MV-4-11 (cell line): ENCODE data around the gene NADSYN1.
"Not testable (repeated sequence)": the region's sequence is repeated elsewhere in the genome, so short reads cannot be mapped to it uniquely, and the experiment has no call there.

Source experiments
- DNase-seq: peaks from one replicate; lab custom pipeline; 2025; lab: John Stamatoyannopoulos, UW

The NADSYN1 gene

DNA sequence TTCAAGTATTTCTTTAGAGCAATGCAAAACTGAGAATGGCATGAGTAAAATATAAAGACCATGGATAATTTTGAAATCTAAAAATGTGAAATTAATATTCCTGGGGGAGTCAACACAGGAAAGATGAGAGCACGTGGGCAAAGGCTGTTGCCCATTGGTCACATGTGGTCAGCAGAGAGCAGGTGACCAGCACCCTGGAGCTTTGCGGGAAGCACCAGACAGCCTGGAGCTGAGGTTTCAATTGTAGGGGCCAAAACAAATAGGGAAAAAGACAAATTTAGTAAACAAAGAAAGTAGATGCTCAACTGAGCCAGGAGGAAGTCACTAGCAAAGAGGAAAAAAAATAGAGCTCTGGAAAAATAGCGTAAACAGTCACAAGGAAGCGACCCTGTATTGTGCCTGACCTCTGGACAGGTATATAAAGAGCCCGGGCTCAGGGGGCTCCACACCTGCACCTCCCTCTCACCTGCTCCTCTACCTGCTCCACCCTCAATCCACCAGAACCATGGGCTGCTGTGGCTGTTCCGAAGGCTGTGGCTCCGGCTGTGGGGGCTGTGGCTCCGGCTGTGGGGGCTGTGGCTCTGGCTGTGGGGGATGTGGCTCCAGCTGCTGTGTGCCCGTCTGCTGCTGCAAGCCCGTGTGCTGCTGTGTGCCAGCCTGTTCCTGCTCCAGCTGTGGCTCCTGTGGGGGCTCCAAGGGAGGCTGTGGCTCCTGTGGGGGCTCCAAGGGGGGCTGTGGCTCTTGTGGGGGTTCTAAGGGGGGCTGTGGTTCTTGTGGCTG, 74.0 kb downstream of the NADSYN1 start, which contains the start of gene KRTAP5-7:
Gene KRTAP5-7 (plus strand): TSS at position 472 of the 780 bp plus-strand sequence. CDS start 34 bp downstream, at position 506.
- not testable (repeated sequence) for DNase-seq

GRCh38 chr11:71527576-71528210, 74.7 kb downstream of the NADSYN1 start:
- no peak for DNase-seq

DNA sequence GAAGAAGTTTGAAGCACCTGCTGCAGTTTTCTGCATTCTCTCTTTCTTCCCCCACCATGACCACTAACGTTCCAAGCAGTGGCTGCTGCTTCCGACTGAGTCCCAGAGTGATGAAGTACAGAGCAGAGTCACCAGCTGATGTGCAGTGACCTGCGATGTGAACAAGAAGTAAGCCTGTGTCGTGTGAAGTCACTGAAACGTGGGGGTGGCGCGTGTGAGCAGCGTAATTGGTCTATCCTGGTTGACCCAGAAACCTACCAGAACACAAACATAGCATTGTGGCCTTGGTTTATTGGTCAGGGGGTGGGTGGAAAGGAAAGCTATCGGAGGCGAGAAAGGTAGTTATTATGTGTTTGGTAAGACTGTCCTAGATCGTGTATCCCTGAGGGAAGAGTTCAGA, 77.6 kb downstream of the NADSYN1 start:
- no peak for DNase-seq

DNA sequence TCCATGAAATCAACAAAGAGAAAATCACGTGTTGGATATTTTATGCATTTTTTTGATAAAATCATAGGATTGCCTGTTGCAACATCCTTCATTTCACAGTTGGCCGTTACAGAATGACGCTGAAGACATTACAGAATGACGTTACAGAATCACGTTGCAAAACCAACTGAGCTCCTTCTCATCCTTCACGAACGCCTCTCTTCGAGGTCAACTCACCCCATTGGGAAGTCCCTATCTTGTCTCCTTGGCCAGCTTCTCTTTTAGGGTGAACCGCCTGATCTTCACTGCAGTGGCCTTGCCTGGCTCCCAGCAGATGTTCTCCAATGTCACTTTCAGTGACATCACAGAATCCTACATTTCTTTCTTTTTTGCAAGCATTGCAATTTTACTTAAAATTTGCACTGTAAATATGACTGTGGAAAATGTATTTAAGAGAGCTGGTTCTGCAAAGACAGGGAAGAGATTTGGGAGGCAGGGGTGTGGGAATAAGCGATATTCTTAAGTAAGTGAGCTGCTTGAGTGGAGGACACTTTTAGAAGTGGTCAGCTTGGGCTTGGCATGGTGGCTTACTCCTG, 79.1 kb downstream of the NADSYN1 start:
- DNase-seq, result peak; percentile 37

- not testable (repeated sequence) for DNase-seq
Observed at GRCh38 chr11:71534711-71535608, 82.0 kb downstream of the NADSYN1 start.

DNA sequence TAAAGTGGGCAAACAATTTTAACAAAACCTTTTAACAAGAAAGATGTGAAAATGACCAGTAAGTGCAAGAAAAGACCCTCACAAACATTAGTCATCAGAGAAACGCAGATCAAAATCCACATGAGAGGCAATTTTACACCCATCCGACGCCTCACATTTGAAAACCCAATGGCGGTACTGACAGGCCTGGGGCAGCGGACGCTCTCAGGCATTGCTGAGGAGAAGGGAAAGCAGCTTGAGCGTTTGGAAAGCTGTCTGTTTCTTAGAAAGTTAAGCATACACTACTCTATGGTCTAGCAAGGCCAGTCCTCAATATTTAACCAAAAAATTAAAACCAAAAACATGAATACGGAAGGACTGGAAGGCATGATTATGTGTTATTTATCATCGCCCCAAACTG, 82.8 kb downstream of the NADSYN1 start:
- DNase-seq, result no peak

DNA sequence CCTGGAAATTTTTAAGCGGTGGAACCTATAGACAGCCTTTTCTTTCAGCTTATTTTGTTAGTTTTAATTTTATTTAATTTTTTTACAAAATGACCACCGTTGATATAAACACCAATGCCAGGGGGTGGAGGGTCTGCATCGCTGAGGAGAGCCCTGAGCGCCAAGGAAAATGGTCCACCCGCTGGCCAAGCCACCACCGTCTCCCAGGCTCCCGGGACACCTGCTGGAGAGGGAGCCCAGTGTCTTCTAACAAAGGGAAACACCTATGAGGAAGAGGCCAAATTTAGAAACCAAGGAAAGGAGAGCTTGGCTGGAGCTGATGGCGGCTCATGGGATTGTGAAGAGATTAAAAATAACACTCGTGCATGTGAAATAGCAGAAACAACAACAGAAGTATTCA, 84.5 kb downstream of the NADSYN1 start:
- DNase-seq, result no peak

- not testable (repeated sequence) for DNase-seq
Observed at GRCh38 chr11:71537977-71538665, 85.1 kb downstream of the NADSYN1 start, which contains the start of gene KRTAP5-8. Gene KRTAP5-8, plus strand, starts transcription at chr11:71538025. Its CDS starts 31 bp downstream, at chr11:71538056.

DNA sequence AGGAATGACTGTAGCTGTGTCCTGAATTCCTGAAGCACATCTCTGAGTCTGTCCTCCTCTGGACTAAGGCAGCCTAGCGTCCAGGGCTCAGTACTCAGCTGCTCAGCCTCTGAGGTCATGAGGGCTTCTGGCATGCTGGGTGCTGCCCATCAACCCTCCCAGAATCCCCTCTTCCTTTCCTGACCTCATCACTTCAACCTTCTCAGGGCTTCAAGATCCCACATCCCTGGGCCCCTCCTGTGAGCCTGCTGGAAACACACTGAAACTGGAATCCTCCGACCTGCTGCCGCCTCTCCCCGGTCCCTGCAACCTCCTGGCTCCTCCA, 85.6 kb downstream of the NADSYN1 start:
- DNase-seq, result no peak

DNA sequence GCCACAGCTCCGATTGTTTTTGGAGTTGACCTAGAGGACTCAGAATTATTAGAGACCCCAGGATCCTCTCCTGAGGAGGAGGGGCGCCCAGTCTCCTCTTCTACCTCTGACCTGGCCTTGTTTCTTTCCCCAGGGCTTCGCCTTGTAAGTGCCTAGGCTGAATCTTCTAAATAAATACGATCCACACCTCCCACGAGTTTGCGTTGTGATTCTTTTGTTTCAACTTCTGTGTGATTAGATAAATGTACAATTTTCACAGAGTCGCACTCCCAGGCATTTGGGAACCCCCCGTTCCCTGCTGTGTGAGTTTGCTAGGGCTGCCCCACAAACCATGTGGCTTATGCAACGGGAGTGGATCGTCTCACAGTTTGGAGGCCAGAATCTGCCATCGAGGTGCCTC, 86.0 kb downstream of the NADSYN1 start:
- DNase-seq, result no peak

DNA sequence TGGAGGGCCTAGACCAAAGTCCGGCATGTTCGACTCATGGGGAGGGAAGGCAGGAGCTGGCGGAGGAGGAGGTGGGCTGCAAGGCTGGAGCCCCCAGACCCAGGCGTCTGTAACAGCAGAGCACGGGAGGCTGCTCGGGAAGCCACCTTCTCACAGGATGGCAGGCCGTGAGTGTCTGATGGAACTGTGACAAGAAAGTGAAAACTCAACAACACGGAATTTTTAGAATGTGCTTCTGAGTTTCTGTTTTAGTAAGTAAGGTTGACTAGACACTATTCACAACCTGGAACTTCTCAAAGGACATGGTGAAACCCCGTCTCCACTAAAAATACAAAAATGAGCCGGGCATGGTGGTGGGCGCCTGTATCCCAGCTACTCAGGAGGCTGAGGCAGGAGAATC, 87.0 kb downstream of the NADSYN1 start:
- not testable (repeated sequence) for DNase-seq

DNA sequence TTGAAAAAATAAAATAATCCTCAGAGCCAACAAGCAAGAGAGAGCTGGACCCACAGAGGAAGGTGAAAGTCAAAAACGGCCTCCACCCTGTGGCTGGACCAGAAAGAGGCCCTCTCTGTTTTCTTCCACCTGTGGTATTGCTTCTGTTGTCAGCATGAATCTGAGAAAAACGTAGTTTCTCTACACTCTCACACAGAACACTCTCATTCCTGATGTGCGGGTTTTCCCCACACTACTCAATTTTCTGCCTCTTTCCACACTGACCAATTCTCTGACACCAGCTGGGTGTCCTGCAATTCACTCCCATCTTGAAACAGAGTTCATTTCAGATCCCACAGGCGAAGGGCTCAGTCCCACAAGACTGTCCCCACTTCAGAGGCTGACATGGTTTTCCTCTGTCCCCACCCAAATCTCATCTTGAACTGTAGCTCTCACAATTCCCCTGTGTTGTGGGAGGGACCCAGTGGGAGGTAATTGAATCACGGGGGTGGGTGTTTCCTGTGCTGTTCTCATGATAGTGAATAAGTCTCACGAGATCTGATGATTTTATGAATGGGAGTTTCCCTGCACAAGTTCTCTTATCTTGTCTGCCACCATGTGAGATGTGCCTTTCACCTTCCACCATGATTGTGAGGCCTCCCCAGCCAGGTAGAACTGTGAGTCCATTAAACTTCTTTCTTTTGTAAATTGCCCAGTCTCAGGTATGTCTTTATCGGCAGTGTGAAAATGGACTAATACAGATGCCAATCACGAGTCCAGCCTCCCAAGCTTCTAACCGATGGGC, 87.7 kb downstream of the NADSYN1 start:
- DNase-seq, result not testable (repeated sequence)

DNA sequence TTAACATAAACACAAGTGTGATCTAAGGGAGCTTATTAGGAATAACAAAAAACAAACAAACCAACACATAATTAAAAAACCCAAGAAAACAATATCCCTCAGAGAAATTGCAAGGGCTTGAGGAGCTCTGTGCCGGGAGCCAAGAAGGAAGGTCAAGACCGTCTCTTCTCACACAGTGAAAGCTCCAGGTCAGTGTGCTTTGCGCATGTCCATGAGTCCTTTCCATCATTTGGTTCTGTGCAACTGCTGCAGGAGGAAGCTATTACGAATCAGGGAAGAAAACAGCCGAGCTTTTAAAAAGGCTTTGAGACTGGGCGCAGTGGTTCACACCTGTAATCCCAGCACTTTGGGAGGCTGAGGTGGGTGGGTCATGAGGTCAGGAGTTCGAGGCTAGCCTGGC, 89.4 kb downstream of the NADSYN1 start:
- no peak for DNase-seq

GRCh38 chr11:71542879-71543777, 90.1 kb downstream of the NADSYN1 start:
- peak; percentile 22 for DNase-seq

GRCh38 chr11:71543866-71544265, 90.9 kb downstream of the NADSYN1 start:
- peak; percentile 49 for DNase-seq

GRCh38 chr11:71544525-71545214, 91.7 kb downstream of the NADSYN1 start:
- DNase-seq, result no peak

GRCh38 chr11:71545405-71545966, 92.5 kb downstream of the NADSYN1 start:
- DNase-seq, result no peak

DNA sequence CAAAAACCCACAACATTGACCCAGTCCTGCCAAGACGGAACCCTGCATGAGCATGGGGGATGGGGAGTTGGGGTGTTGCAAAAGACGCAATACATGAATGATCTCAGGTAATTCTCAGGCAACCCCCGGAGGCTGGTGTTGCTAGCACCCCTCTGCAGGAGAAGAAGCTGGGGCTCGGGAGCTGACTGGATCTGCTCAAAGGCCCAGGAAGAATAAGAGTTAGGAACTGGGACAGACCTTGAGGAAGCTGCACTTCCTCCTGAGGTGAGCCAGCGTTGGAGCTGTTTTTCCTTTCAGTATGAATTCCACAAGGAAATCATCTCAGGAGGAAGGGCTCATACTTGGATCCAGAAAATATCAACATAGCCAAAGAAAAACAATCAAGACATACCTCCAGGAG, 95.1 kb downstream of the NADSYN1 start, which contains the start of gene KRTAP5-9:
Gene KRTAP5-9 (plus strand): TSS at position 301 of the 400 bp plus-strand sequence. CDS start 238 bp downstream, outside the sequence.
- no peak for DNase-seq
